DND-41 (cell line): ENCODE data around the gene BTRC.
A peak's percentile ranks its signal among the peaks of the same experiment; 100 is the strongest.

ENCODE experiments used
- ATAC-seq: fragments of 200-7000 bp; cut with Tn5 transposase; 3 replicates; pipeline ENCODE4 v1.9.1; 2021; ENCODE audit warnings: low read depth; ENCODE audit not compliant: insufficient read depth
- DNase-seq: peaks from one replicate; pipeline ENCODE4 v3.0.0-alpha.2; 2020
- H2AFZ ChIP-seq: 2 replicates; pipeline ENCODE4 v1.6.0; 2012; ENCODE audit warnings: low read depth, low read length
- H3K27ac ChIP-seq: 2 replicates; pipeline ENCODE4 v1.5.1; 2012; ENCODE audit warnings: low read length, inconsistent platforms
- H3K27me3 ChIP-seq: fragments of 200-600 bp; sonication (generic); 2 replicates; pipeline ENCODE4 v1.6.0; 2012; ENCODE audit warnings: low read length, mild to moderate bottlenecking, inconsistent platforms; ENCODE audit not compliant: insufficient read depth, poor library complexity
- H3K36me3 ChIP-seq: 2 replicates; pipeline ENCODE4 v1.5.1; 2012; ENCODE audit warnings: low read length, inconsistent platforms; ENCODE audit not compliant: insufficient read depth
- H3K4me1 ChIP-seq: 2 replicates; pipeline ENCODE4 v1.5.1; 2012; ENCODE audit warnings: mild to moderate bottlenecking, low read length; ENCODE audit not compliant: insufficient read depth
- H3K4me2 ChIP-seq: 2 replicates; pipeline ENCODE4 v1.6.0; 2012; ENCODE audit warnings: mild to moderate bottlenecking, moderate library complexity, low read length, inconsistent platforms; ENCODE audit not compliant: insufficient read depth
- H3K4me3 ChIP-seq, 2 experiments: fragments of 200-600 bp in 1 of 2; shearing (Covaris generic) in 1 of 2; 2 replicates each; pipeline ENCODE4 v1.5.1; 2012 to 2016; ENCODE audit warnings: inconsistent platforms in 2 of 2, low read length in 2 of 2, mild to moderate bottlenecking in 2 of 2, low read depth in 1 of 2, moderate library complexity in 1 of 2
- H3K79me2 ChIP-seq: 2 replicates; pipeline ENCODE4 v1.6.0; 2012; ENCODE audit warnings: low read length, inconsistent platforms; ENCODE audit not compliant: insufficient read depth
- H3K9ac ChIP-seq: 2 replicates; pipeline ENCODE4 v1.6.0; 2012; ENCODE audit warnings: low read depth, mild to moderate bottlenecking, inconsistent platforms, low read length, moderate library complexity
- H3K9me3 ChIP-seq: 2 replicates; pipeline ENCODE4 v1.5.1; 2012; ENCODE audit warnings: low read length, moderate library complexity, mild to moderate bottlenecking, inconsistent platforms; ENCODE audit not compliant: insufficient read depth, severe bottlenecking
- H4K20me1 ChIP-seq: 2 replicates; pipeline ENCODE4 v1.6.0; 2012; ENCODE audit warnings: low read length; ENCODE audit not compliant: insufficient read depth
- EZH2 ChIP-seq: IDR thresholded peaks from 3 replicates; pipeline ENCODE4 v1.6.1; 2012; ENCODE audit warnings: borderline replicate concordance, low read depth, mild to moderate bottlenecking, moderate library complexity, low read length, inconsistent platforms; ENCODE audit not compliant: severe bottlenecking
- TF ChIP-seq, protein P1 (sequence below): IDR thresholded peaks from 2 replicates; pipeline ENCODE4 v1.5.1; 2012; ENCODE audit warnings: borderline replicate concordance, low read length, moderate library complexity, mild to moderate bottlenecking; ENCODE audit not compliant: poor library complexity, severe bottlenecking; ENCODE audit errors: extremely low read depth

Gene BTRC

DNA sequence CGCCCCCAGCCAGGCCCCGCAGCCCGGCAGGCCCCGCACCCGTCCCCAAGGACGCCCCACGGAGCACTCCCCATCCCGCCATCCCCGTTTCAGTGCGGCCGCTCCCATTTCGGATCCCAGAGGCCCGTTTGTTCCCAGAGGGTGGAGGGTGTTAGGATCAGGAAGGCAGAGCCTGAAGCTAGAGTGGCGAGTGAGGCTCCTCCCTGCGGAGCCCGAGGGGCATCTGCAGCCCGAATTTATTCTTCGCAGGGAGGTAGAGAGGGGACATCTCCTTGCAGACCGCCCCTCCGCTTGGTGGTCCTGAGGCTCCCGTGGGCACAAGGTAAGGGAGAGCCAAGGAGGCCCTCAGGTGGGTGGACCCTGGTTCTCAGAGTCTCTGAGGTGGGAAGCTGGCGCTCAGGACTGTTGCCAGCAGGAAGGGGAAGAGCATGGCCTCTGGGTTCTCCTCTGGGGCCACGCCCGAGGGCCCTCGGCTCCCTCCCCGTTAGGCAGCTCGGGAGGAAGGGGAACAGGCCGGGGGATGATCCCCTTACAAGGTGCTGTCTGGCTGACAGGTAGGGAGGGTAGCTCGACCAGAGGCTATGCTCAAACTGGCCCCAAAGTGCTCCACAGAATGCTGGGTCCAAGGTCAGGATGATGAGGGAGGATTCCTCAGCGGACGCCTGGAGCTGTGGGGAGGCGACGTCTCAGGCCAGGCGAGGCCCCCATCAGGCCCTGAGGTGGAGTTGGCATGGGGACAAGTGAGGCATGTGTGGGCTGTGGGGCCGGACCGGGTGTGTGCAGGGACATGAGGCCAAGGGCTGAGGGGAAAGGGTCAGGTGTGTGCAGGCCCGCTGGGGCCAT, 216.7 kb downstream of the BTRC start:
- peaks cover 16% of the 10 kb centered on the region for H3K4me1 ChIP-seq
- no peaks in the 10 kb centered on the region for H3K79me2 ChIP-seq
- no peaks in the 10 kb centered on the region for H3K36me3 ChIP-seq
- peak overlapping the region; percentile 97 for H3K4me2 ChIP-seq
- TF ChIP-seq, protein P1, sequence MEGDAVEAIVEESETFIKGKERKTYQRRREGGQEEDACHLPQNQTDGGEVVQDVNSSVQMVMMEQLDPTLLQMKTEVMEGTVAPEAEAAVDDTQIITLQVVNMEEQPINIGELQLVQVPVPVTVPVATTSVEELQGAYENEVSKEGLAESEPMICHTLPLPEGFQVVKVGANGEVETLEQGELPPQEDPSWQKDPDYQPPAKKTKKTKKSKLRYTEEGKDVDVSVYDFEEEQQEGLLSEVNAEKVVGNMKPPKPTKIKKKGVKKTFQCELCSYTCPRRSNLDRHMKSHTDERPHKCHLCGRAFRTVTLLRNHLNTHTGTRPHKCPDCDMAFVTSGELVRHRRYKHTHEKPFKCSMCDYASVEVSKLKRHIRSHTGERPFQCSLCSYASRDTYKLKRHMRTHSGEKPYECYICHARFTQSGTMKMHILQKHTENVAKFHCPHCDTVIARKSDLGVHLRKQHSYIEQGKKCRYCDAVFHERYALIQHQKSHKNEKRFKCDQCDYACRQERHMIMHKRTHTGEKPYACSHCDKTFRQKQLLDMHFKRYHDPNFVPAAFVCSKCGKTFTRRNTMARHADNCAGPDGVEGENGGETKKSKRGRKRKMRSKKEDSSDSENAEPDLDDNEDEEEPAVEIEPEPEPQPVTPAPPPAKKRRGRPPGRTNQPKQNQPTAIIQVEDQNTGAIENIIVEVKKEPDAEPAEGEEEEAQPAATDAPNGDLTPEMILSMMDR: no peak
- TF ChIP-seq EZH2: no peak
- no peaks in the 10 kb centered on the region for H3K9me3 ChIP-seq
- peak overlapping the region; percentile 59 for H3K9ac ChIP-seq
- H3K27me3 ChIP-seq: no peaks in the 10 kb centered on the region
- H4K20me1 ChIP-seq: 0 out of 2 replicates have a peak, but pooled peaks cover 1% of the 10 kb centered on the region
- ATAC-seq: no peak
- peak overlapping the region; percentile 63; the same call in 1 of the 2 replicates for H3K27ac ChIP-seq
- H3K4me3 ChIP-seq: peak overlapping the region in 1 of 2 experiments; percentile 60; a peak in 3 of 4 replicates
- DNase-seq: no peak
- peak overlapping the region; percentile 96 for H2AFZ ChIP-seq

DNA sequence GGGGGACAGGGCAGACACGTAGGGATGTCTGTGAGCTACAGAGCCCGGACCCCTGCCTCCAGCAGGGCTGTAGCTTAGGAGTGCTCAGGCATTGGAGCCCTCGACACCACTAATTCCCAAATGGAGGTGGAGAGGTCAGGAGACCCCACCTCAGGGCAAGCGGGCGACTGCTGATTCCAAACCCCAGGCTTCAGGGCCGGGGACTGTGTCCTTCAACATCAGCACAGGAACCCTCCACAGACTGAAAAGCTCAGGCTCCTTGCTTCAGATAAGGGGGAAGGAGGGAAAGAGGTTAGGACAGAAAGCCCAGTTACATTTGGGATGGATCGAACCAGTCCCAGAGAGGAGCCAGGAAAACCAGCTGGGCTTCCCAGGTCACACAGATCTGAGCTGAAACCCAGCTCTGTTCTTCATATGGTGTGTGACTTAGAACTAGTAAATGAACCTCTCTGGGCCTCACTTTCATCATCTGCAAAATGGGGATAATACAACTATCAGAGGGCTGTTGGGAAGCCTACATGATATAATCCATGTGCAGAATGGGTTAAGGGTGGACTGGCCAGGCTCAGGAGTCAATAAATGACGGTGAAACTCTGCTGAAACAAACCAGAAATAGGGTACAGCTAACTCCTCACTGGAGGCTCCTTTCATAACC, 217.4 kb downstream of the BTRC start:
- Histone ChIP-seq H3K27me3 (no peaks in the 10 kb centered on the region), H3K4me3 (no peak overlapping the region), H3K4me1 (peaks cover 16% of the 10 kb centered on the region), H3K36me3 (no peaks in the 10 kb centered on the region), H3K27ac (no peak overlapping the region), H3K4me2 (no peak overlapping the region), H3K9ac (no peak overlapping the region; the same call in 1 of the 2 replicates), H3K9me3 (no peaks in the 10 kb centered on the region), H4K20me1 (0 out of 2 replicates have a peak, but pooled peaks cover 3% of the 10 kb centered on the region), H2AFZ (no peak overlapping the region), H3K79me2 (no peaks in the 10 kb centered on the region)
- ATAC-seq: no peak
- no peak for DNase-seq
- TF ChIP-seq, protein P1: no peak
- no peak for TF ChIP-seq EZH2

DNA sequence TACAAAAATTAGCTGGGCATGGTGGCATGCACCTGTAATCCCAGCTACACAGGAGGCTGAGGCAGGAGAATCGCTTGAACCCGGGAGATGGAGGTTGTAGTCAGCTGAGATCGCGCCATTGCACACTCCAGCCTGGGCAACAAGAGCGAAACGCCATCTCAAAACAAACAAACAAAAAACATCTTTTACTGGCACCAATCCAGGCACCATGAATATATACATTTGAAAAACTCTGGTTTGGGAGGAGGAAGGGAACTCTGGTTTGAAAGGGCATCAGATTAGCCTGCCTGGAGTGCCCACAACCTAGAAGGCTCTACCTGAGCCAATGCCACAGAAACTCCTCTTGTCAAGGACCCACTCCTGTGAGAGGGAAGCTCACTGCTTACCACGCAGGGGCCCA, 218.2 kb downstream of the BTRC start:
- Histone ChIP-seq H3K27ac (no peak overlapping the region), H4K20me1 (0 out of 2 replicates have a peak, but pooled peaks cover 5% of the 10 kb centered on the region), H3K9ac (no peak overlapping the region), H3K4me3 (no peak overlapping the region), H3K79me2 (no peaks in the 10 kb centered on the region), H3K4me2 (no peak overlapping the region), H3K36me3 (no peaks in the 10 kb centered on the region), H3K4me1 (peaks cover 16% of the 10 kb centered on the region), H2AFZ (no peak overlapping the region), H3K27me3 (no peaks in the 10 kb centered on the region), H3K9me3 (no peaks in the 10 kb centered on the region)
- no peak for TF ChIP-seq EZH2
- TF ChIP-seq, protein P1: no peak
- DNase-seq (no peak), ATAC-seq (no peak)
